Measurements from ENCODE around the gene JAG2. TPM values are rescaled to one million over a fixed set of nuclear protein-coding genes. Genes with fewer than 3 reads are reported as not detected.

Gene JAG2
- total RNA-seq, 1 donor from 2014 or later, result 2.4 TPM

DNA sequence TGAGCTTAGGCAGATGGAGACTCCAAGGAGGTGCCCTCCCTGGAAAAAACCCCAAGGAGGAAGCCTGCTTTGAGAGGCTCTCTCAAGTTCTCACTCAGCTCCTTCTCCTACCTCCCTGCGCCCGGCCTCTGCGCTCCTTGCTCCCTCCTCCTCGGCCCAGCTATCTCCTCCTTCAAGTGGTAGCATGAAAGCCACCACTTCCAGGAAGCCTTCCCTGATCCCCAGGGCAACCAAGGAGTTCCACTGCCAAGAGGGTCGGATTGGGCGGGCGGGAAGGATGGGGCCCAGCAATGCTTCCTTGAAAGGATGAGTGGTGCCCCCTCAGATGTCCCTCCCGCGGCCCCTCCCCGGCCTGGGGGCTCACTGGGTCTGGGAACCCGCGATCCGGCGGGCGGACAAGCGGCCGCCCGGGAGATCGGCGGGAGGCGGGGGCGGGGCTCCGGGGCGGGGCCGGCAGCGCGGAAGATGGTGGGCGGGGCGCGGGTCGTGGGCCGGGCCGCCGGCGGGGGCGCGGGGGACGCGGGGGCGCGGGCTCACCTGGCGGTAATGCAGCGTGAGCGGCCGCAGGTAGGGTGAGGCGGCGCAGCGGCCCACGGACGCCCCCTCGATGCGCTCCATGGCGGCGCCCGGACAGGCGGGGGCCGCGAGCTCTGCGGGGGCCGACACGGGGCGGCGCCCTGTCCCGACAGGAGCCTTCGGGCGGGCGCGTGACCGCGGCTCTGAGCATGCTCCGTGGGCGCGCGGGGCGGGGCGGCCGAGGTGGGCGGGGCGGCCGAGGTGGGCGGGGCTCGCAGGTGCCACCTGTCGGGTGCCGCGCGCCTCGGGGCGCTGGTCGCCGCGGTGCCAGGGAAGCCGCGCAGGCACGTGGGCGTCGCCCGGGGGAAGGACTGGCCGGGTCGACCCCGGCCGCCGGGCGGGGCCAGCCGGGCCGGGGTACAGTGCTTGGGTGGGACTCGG, 12.3 kb upstream of the JAG2 start, which contains the start of gene NUDT14:
TSS of gene NUDT14 (minus strand) at position 721 of the 957 bp plus-strand sequence. CDS start at position 618, 103 bp downstream.
- H3K27me3 ChIP-seq (ENCODE audit: control insufficient read depth, insufficient read depth, low read length), result peaks cover 15% of the 10 kb centered on the region
- no peaks in the 10 kb centered on the region for H3K36me3 ChIP-seq (ENCODE audit: control insufficient read depth, insufficient read depth, low read length)
- TF ChIP-seq, protein P1, sequence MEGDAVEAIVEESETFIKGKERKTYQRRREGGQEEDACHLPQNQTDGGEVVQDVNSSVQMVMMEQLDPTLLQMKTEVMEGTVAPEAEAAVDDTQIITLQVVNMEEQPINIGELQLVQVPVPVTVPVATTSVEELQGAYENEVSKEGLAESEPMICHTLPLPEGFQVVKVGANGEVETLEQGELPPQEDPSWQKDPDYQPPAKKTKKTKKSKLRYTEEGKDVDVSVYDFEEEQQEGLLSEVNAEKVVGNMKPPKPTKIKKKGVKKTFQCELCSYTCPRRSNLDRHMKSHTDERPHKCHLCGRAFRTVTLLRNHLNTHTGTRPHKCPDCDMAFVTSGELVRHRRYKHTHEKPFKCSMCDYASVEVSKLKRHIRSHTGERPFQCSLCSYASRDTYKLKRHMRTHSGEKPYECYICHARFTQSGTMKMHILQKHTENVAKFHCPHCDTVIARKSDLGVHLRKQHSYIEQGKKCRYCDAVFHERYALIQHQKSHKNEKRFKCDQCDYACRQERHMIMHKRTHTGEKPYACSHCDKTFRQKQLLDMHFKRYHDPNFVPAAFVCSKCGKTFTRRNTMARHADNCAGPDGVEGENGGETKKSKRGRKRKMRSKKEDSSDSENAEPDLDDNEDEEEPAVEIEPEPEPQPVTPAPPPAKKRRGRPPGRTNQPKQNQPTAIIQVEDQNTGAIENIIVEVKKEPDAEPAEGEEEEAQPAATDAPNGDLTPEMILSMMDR (IDR thresholded peaks at IDR 0.05; ENCODE audit: insufficient read depth, low read length, poor library complexity, severe bottlenecking), result no peak
- no peak for DNase-seq (ENCODE audit: low read depth)
- peak within 1 kb of the TSS; percentile 68 for H3K4me3 ChIP-seq (ENCODE audit: low read depth, low read length)

DNA sequence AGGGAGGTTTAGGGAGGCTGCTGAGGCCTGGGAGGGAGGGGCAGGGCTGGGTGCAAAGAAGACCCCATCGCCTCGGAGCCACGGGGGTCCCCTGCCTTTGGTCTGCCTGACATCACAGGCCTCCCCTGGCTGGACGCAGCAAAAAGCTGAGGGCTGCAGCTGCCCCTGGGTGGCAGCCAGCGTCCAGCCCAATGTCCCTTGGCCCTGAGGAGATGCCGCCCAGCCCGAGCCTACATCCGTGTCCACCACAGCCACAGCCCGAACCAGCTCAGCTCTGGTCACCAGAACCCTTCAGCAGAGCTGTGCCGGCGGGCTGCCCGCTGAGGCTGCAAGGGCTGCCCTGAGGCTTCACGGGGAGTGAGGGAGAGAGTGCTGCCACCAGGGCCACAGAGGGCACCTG, 10.6 kb upstream of the JAG2 start:
- Histone ChIP-seq H3K27me3 (ENCODE audit: control insufficient read depth, insufficient read depth, low read length) (peaks cover 15% of the 10 kb centered on the region), H3K36me3 (ENCODE audit: control insufficient read depth, insufficient read depth, low read length) (no peaks in the 10 kb centered on the region), H3K4me3 (ENCODE audit: low read depth, low read length) (no peak overlapping the region)
- no peak for DNase-seq (ENCODE audit: low read depth)
- TF ChIP-seq, protein P1 (IDR thresholded peaks at IDR 0.05; ENCODE audit: insufficient read depth, low read length, poor library complexity, severe bottlenecking), result no peak

- TF ChIP-seq, protein P1 (IDR thresholded peaks at IDR 0.05; ENCODE audit: insufficient read depth, low read length, poor library complexity, severe bottlenecking), result no peak
- Histone ChIP-seq H3K36me3 (ENCODE audit: control insufficient read depth, insufficient read depth, low read length) (no peaks in the 10 kb centered on the region), H3K4me3 (ENCODE audit: low read depth, low read length) (no peak overlapping the region), H3K27me3 (ENCODE audit: control insufficient read depth, insufficient read depth, low read length) (peaks cover 15% of the 10 kb centered on the region)
- no peak for DNase-seq (ENCODE audit: low read depth)
These were observed 10.2 kb upstream of the JAG2 start for GRCh38 chr14:105178868-105179140.

DNA sequence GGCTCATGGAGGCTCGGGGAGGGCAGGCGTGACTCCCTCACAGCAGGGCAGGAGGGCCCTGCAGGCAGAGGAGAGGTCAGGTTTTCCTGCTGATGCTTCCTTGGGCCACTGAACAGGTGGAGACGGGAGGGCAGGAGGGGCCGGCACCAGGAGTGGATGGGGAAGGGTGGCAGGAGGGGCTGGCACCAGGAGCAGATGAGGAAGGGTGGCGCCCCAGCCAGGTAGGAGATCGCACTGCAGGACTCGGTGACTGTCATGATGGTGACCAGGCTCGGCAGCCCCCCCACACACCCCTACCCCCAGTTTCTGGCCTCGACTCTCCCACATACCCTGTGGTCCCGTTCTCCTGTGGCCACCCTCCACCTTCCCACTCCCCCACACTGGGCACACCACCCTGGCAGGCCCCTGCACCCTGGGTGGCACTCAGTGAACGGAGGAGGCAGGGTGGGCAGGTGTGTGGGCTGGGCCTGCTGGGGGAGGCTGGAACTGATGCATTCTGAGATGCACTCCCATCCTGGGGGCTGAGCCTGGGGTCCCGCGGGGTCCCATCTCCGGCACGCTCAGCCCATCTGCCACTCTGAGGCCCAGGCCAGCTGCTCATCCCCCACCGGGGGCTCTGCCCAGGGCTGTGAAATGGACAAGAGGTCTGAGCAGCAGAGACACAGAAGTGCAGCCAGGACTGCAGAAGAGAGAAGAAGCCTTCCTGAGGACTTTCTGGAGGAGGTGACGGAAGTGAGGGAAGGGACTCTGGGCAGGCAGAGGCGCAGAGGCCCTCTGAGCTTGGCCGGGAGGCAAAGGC, 9.7 kb upstream of the JAG2 start:
- no peak for DNase-seq (ENCODE audit: low read depth)
- peaks cover 15% of the 10 kb centered on the region for H3K27me3 ChIP-seq (ENCODE audit: control insufficient read depth, insufficient read depth, low read length)
- H3K4me3 ChIP-seq (ENCODE audit: low read depth, low read length), result no peak overlapping the region
- TF ChIP-seq, protein P1 (IDR thresholded peaks at IDR 0.05; ENCODE audit: insufficient read depth, low read length, poor library complexity, severe bottlenecking), result no peak
- H3K36me3 ChIP-seq (ENCODE audit: control insufficient read depth, insufficient read depth, low read length), result no peaks in the 10 kb centered on the region

GRCh38 chr14:105177082-105177481, 8.5 kb upstream of the JAG2 start:
- H3K36me3 ChIP-seq (ENCODE audit: control insufficient read depth, insufficient read depth, low read length), result no peaks in the 10 kb centered on the region
- H3K27me3 ChIP-seq (ENCODE audit: control insufficient read depth, insufficient read depth, low read length), result peaks cover 7% of the 10 kb centered on the region
- TF ChIP-seq, protein P1 (IDR thresholded peaks at IDR 0.05; ENCODE audit: insufficient read depth, low read length, poor library complexity, severe bottlenecking), result no peak
- no peak for DNase-seq (ENCODE audit: low read depth)
- H3K4me3 ChIP-seq (ENCODE audit: low read depth, low read length), result no peak overlapping the region
